Ishikawa (cell line): ENCODE data around the gene KLK11.

ENCODE experiments used
- CEBPB ChIP-seq: IDR thresholded peaks from 2 replicates; pipeline ENCODE4 v1.6.1; 2012
- CREB1 ChIP-seq: IDR thresholded peaks from 2 replicates; pipeline ENCODE4 v1.6.1; 2012; ENCODE audit warnings: low read depth
- EGR1 ChIP-seq: IDR thresholded peaks from 2 replicates; pipeline ENCODE4 v1.6.1; 2012
- EP300 ChIP-seq: IDR thresholded peaks from 2 replicates; pipeline ENCODE4 v1.6.1; 2012; ENCODE audit warnings: borderline replicate concordance
- FOXM1 ChIP-seq: IDR thresholded peaks from 2 replicates; pipeline ENCODE4 v1.6.1; 2012; ENCODE audit warnings: low read depth, borderline replicate concordance
- NFIC ChIP-seq: IDR thresholded peaks from 2 replicates; pipeline ENCODE4 v1.6.1; 2012
- RAD21 ChIP-seq: IDR thresholded peaks from 2 replicates; pipeline ENCODE4 v1.6.1; 2012; ENCODE audit warnings: low read depth
- REST ChIP-seq: IDR thresholded peaks from 2 replicates; pipeline ENCODE4 v1.6.1; 2012; ENCODE audit warnings: low read depth, mild to moderate bottlenecking
- TAF1 ChIP-seq: IDR thresholded peaks from 2 replicates; pipeline ENCODE4 v1.6.1; 2012; ENCODE audit warnings: low read depth, mild to moderate bottlenecking
- TCF12 ChIP-seq: IDR thresholded peaks from 2 replicates; pipeline ENCODE4 v1.6.1; 2012; ENCODE audit warnings: low read depth
- TEAD4 ChIP-seq: IDR thresholded peaks from 2 replicates; pipeline ENCODE4 v1.6.1; 2012
- YY1 ChIP-seq: IDR thresholded peaks from 2 replicates; pipeline ENCODE4 v1.6.1; 2012; ENCODE audit warnings: low read depth
- ZBTB7A ChIP-seq: IDR thresholded peaks from 2 replicates; pipeline ENCODE4 v1.6.1; 2012; ENCODE audit warnings: low read depth
- TF ChIP-seq, protein P1 (sequence below): IDR thresholded peaks from 2 replicates; pipeline ENCODE4 v1.6.1; 2012
- TF ChIP-seq, protein P2 (sequence below): IDR thresholded peaks from 2 replicates; pipeline ENCODE4 v1.6.1; 2012

Gene KLK11

DNA sequence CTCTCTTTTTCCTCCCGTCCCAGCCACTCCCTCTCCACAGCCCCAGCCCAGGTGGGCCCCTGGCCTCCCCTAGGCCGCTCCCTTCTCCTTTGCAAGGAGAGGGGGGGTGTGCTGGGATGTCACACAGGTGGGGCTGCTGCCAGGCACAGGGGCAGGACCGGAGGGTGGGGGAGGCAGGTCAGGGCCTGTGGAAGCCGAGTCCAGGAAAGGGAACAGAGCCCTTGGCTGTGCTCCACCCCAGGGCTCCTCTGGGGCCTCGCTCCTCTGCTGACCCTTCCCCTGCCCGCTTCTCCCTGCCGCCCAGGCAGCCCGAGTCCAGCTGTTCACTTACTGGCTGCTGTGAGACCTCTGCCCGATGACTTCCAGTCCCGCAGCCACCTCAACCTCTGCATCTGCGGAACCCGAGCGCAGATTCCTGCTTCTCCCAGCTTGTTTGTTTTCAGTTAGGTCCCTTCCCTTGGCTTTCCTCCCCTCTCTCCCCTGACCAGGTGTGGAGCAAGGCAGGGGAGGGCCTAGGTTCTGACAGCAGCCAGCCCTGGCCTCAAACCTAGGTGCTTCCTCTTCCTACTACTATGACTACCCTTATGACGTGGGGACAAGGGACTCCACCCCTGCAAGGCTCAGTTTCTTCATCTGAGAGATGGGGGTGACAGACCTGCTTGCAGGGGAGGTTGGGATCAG lies 850 bp upstream of the KLK11 start:
- TF ChIP-seq, protein P1, sequence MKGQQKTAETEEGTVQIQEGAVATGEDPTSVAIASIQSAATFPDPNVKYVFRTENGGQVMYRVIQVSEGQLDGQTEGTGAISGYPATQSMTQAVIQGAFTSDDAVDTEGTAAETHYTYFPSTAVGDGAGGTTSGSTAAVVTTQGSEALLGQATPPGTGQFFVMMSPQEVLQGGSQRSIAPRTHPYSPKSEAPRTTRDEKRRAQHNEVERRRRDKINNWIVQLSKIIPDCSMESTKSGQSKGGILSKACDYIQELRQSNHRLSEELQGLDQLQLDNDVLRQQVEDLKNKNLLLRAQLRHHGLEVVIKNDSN: no peak
- TF ChIP-seq RAD21 (no peak), YY1 (no peak), TCF12 (no peak), NFIC (no peak), ZBTB7A (no peak), EP300 (no peak), FOXM1 (no peak), TAF1 (no peak), EGR1 (no peak), REST (no peak), CREB1 (no peak), TEAD4 (no peak), CEBPB (no peak)
- TF ChIP-seq, protein P2, sequence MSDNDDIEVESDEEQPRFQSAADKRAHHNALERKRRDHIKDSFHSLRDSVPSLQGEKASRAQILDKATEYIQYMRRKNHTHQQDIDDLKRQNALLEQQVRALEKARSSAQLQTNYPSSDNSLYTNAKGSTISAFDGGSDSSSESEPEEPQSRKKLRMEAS: no peak

- TF ChIP-seq ZBTB7A (no peak), REST (no peak), EGR1 (no peak), RAD21 (no peak), YY1 (no peak), CEBPB (no peak), EP300 (no peak), FOXM1 (no peak), TCF12 (no peak), CREB1 (no peak), NFIC (no peak), TAF1 (no peak), TEAD4 (no peak)
- TF ChIP-seq, protein P2: no peak
- TF ChIP-seq, protein P1: no peak
Measured at GRCh38 chr19:51025809-51026553, 435 bp downstream of the KLK11 start.

- TF ChIP-seq YY1: no peak
- TF ChIP-seq TEAD4: no peak
- TF ChIP-seq, protein P1: no peak
- no peak for TF ChIP-seq ZBTB7A
- no peak for TF ChIP-seq RAD21
- no peak for TF ChIP-seq NFIC
- TF ChIP-seq REST: no peak
- no peak for TF ChIP-seq EP300
- no peak for TF ChIP-seq TAF1
- TF ChIP-seq FOXM1: no peak
- TF ChIP-seq TCF12: no peak
- TF ChIP-seq, protein P2: no peak
- no peak for TF ChIP-seq EGR1
- TF ChIP-seq CREB1: no peak
- TF ChIP-seq CEBPB: no peak
Measured at GRCh38 chr19:51025401-51025800, 1.0 kb downstream of the KLK11 start.
